ENCODE measurements around the gene FBXO27.
"Not testable (repeated sequence)": the region's sequence is repeated elsewhere in the genome, so short reads cannot be mapped to it uniquely, and the experiment has no call there.

The FBXO27 gene

DNA sequence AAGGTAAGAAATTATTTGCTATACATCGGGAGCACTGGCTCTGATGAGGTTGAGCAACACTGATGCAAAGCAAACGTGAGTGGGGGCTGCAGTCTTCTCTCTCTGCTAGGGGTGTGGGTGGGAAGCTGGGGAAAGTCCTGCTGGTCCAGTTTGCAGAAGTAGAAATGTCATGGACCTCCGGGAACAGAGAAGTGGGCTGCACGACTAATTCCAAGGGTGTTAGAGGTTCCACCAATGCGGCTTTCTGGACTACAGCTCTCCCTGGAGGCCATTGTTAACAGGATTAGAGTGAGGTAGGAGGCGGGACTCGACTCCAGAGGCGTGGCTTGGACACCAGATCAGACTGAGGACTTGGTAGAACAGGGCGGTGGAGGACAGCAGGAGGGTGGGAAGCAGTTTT lies 5.7 kb upstream of the FBXO27 start:
- DNase-seq: no peak

DNA sequence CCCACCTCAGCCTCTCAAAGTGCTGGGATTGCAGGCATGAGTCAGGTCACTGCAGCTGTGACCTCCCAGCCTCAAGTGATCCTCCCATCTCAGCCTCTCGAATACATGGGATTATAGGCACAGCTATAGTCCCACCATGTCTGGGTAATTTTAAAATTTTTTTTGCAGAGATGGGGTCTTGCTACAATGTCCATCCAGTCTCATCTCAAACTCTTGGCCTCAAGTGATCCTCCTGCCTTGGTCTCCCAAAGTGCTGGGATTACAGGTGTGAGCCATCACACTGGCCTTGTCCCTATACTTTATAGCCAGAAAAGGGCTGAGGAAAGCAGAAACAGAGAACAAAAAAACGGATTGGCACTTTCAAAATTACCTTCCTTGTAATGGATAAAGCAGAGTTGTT lies 4.8 kb upstream of the FBXO27 start:
- no peak for DNase-seq

DNA sequence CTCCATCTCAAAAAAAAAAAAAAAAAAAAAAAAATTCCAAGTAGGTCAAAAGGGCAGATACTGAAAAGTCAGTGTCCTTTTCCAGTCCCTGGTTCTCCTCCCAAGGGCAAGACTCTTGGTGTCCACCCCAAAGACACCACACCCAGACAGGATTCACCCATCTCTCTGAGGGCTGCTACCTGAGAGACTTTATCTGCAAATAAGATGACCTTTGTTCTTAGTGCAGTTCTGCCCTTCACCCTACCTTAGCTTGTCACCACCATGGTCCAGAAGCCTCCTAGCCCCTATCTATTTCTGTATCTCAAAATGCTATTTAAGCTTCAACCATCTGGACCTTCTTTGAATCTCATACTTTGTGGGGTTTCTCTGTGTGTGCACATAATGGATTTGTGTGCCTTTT lies 4.2 kb upstream of the FBXO27 start:
- no peak for DNase-seq

DNA sequence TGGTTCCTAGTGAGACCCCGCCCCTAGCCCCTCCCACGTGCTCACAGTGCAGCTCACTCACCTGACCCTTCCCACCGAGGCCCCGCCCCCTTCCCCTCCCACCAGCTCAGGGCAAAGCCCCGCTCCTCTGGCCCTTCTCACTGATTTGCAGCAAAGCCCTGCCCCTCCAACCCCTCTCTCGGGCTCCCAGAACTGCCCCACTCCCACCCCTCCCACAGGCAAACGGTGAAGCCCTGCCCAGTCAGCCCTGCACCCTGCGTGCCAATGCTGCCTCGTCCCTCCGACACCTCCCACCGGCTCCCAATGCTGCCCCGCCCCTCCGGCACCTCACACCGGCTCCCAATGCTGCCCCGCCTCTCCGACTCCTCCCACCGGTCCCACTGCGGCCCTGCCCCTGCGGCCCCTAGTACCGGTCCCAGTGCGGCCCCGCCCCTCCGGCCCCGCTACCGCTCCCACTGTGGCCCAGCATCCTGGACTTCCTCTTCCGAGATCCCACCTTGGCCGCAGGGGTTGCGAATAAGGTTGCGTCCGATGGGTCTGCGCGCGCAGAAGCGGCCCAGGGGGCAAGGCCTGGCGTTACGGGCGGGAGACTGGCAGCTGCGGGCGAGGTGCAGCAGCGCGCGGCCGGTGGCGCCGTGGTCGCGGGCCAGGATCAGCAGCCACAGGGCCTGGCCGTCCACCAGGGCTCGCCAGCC lies 834 bp downstream of the FBXO27 start:
- peak; percentile 79 to 83 for DNase-seq

DNA sequence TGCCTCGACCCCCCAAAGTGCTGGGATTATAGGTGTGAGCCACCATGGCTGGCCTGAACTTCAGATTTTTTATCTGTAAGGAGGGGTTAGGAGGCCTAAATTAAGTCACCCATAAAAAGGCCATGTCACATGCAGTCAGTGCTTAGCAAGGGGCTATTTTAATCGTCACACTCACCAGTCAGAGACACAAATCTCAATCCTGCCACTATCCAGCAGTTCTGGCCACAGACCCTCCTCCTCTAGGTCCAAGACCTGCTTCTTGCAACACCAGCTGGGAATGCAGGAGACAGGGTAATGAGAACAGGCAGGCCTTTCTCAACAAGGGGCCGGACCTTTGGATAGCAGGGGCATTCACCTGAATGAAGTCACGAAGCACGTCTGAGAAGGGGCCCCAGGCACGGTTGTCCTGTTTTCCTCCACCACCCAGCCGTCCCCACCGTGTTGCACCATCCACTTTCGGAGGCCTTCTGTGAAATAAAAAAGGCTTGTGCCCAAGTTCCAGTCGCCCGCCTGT lies 1.4 kb downstream of the FBXO27 start:
- no peak for DNase-seq

DNA sequence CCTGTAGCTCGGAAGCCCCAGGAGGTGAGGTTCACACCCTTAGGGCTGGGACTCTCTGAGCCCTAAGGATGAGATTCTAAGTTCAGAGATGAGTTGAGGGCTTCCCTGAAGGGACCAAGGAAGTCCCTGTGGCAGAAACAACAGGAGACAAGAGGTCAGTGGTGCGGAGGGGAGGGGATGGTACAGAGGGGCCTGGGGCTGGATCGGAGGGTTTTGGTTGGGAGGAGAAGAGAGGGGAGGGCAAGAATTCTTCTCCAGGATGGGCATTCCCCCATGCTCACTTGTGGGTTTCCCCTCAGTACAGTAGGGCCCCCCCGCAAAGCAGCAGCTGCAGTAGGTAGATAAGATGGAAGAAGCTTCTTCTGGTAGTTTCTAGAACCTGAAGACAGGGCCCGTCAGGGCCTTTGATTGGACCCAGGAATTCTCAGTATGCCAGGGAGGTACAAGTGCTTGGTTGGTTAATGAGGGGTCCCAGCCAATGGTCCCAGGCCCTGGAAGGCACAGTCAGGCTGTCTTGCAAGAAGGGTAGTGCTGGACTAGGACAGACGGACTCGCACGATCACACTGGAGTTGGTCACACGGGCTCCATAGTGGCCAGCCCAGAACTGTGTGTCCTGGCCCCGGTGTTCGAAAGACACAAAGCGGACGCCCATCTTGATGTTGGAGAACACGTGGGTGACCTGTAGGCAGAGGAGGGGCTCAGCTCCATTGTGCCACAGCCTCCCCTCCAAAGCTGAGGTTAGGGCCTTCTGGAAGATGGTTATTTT lies 7.3 kb downstream of the FBXO27 start:
- DNase-seq: no peak

DNA sequence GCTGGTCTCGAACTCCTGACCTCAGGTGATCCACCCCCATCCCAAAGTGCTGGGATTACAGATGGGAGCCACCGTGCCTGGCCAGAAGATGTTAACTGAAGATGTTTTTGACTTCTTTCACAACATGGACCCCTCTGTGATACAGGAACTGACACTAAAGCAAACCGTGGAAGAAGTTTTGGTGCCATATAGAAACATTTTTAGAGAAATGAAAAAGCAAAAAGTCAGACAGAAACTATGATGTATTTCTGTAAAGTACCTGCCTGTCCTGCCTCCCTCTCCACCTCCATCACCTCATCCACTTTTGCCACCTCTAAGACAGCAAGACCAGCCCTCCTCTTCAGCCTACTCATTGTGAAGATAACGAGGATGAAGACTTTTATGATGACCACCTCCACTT lies 11.3 kb downstream of the FBXO27 start:
- DNase-seq: no peak

DNA sequence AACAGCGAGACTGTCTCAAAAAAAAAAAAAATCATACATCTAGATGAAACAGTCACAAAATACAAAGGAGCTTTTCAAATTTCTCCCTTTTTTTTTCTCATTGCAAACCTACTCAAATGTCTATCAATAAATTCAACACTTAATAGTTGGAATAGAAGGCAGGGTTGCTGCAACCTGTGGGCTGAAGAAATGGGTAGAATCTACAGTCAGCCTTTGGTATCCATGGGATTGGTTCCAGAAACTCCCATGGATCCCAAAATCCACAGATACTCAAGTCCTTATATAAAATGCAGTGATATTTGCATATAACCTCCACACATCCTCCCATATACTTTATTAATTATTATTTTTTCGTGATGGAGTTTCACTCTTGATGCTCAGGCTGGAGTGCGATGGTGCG lies 14.7 kb downstream of the FBXO27 start:
- DNase-seq: no peak

DNA sequence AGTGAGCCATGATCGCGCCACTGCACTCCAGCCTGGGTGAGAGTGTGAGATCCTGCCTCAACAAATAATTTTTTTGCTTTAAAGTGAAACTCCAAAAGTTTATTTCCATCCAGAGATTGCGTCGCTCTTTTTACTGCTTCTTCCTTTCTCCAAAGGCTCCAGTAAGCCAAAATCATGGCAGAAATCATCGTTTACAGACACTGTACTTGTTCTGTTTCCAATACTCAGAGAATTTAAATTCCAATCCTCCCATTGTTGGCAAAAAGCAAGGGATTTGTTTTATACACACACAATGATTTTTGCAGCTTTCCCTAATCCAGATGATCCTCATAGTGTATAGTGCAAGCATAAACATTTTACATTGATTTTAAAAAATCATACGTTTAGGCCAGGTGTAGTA lies 15.3 kb downstream of the FBXO27 start:
- no peak for DNase-seq

DNA sequence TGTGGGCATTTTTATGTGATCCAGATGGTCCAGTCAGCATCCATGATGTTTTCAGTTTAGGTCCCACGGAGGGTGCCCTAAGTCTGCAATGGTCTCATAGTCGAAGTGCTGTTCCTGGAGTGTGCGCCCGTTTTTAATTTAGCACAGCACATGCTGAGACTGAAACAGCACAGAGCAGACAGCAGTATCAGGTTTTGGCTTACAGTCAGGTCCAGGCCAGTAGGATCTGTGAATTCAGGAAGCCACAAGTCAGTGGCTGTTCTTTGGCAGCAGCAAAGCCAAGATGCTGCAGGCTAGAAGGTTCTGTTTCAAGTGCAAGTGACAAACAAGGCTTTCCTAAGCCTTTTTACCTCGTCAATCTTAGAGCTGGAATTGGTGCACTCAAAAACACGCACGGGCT lies 18.3 kb downstream of the FBXO27 start:
- no peak for DNase-seq

DNA sequence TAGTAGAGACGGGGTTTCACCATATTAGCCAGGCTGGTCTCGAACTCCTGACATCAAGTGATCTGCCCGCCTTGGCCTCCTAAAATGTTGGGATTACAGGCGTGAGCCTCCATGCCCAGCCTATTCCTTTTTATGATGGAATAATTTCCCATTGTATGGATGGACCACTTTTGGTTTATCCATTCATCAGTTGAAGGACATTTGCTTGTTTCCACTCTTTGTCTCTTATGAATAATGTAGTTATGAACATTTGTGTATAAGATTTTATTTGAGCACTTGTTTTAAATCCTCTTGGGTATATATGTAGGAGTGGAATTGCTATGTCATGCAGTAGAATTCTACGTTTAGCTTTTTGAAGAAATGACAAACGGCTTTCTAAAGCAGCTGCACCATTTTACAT lies 23.3 kb downstream of the FBXO27 start:
- no peak for DNase-seq

DNA sequence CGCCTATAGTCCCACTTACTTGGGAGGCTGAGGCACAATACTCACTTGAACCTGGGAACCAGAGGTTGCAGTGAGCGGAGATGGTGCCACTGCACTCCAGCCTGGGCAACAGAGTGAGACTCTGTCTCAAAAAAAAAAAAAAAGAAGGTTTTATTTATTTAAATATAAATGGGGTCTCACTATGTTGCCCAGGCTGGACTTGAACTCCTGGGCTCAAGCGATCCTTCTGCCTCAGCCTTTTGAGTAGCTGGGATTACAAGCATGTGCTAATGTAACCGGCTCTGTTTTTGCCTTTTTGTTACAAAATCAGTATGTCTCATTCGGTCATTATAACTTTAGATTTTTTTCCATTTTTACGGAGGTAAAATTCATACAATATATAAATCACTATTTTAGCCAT lies 24.2 kb downstream of the FBXO27 start:
- no peak for DNase-seq

DNA sequence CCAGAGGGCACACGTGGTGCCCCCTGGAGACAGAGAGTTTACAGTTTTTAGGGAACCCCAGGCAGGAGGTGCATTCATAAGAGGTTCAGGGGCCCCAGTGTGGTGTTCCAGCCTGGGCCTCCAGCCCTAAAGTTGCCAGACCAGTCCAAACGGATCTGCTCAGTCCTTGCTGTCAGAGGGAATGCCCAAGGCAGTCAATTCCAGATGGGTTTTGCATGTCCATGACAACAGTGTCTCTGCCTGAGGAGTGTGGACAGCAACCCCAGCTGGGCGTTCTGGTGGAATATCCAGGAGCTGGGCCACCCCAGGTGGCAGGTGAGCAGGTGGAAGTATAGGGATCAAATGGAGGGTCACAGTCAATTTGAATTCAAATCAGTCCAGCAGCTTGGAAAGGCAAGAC lies 25.3 kb downstream of the FBXO27 start:
- DNase-seq: no peak

DNA sequence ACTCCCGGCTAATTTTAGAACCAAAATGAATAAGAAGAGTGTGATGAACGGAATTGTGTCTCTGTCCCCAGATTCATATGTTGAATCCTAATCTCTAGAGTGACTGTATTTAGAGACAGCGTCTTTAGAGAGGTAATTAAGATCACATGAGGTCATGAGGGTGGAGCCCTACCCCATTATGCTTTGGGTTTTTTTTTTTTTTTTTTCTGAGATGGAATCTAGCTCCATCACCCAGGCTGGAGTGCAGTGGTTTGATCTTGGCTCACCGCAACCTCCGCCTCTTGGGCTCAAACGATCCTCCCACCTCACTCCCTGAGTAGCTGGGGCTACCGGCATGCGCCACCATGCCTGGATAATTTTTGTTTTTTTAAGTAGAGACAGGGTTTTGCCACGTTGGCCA lies 27.9 kb downstream of the FBXO27 start:
- no peak for DNase-seq

DNA sequence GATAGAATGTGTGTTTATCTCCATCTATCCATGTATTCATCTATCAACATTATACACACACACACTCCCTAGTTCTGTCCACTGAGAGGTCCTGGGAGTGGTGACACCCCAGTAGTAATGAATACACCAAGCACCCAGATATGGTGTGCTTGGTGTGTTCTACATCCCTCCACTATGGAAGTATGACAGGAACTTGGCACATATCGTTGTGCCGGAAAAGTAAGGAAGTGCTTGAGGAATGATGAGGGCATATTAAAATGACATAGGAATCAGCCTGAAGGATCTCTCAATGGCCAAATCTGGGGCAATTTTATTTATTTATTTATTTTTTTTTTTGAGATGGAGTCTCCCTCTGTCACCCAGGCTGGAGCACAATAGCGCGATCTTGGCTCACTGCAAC lies 28.6 kb downstream of the FBXO27 start:
- no peak for DNase-seq

DNA sequence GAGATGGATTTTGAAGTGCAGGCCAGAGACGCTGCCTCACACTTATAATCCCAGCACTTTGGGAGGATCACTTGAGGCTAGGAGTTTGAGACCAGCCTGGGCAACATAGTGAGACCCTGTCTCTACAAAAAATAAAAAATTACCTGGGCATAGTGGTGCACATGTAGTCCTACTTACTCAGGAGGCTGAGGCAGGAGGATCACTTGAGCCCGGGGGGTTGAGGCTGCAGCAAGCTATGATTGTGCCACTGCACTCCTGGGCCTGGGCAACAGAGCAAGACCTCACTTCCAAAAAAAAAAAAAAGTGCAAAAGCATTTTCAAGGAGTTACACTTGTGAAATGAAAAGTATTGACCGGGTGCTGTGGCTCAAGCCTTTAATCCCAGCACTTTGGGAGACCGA lies 29.2 kb downstream of the FBXO27 start:
- DNase-seq: no peak

DNA sequence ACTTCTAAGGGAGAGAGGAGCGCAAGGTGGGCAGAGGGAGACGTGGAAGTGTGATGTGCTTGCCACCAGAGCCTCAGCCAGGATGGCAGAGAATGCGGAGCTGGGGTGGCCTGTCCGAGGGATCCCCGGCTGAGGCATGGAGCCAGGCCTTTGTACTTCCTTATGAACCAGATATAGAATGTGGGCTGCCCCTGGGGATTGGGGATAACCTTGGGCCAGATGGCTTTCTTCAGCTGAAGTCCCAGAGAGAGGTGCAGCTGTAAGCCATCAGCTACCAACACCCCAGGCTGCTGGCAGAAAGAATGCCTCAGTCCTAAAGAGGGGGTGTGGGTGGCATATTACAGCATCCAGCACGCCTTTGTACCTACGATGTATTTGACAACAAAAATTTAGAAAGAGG lies 31.3 kb downstream of the FBXO27 start:
- DNase-seq: no peak

DNA sequence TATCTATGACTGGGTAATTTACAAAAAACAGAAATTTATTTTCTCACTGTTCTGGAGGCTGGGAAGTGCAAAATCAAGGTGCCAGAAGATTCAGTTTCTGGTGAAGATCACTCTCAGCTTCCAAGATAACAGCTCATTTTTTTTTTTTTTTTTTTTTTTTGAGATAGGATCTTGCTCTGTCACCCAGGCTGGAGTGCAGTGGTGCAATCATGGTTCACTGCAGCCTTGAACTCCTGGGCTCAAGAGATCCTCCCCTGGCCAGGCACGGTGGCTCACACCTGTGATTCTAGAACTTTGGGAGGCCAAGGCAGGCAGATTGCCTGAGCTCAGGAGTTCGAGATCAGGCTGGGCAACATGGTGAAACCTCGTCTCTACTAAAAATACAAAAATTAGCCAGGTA lies 34.8 kb downstream of the FBXO27 start:
- DNase-seq: not testable (repeated sequence)

DNA sequence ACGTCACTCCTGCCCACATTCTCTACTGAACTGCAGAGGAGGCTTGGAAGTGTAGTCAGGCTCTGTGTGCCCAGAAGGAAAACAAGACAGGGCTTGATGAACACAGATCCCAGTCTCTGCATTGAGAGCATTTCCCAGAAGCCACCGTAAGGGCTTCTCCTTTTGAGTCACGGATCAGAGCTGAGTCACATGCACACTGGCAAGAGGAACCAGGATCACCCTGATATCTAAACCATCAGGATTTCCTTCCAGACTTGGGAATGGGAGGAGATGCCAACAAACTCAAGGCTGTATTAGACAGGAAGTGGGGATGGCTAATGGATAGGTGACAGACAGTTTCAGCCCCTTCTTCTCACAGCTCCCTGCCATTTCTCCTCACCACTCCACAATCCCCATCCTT lies 39.1 kb downstream of the FBXO27 start:
- DNase-seq: no peak

DNA sequence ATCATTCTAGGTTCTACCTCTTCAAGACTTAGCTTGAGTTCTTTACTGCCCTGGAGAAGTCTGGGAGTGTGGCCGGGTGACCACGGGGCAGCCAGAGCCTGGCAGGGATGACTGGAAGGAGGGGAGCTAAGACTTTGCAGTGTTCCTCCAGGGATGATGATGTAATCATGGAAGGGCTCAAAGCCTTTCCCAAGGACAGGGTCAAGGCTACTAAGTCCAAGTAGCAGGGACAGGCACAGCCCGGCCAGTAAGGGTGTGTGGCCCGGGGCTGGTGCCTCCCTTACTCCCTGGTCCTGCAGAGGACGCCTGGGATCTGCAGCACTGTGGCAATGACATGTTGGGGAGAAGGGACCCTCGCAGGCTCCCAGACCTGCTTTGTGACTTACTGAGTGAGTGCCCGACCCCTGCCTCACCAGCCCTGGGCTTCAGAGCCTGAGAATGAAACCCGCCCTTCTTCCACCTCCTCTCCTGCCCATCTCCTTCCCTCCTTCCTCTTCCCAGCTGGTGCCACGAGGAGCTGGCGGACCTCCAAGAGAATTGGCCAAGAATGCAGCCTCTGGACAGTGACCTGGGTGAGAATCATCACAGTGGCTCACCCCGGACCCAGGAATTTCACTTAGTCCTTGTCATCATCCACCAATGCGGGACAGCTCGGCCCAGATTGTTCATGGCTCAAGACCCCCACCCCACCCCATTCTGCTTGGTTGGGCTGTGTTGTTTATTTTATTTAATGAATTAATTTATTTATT lies 41.2 kb downstream of the FBXO27 start:
- DNase-seq: no peak

DNA sequence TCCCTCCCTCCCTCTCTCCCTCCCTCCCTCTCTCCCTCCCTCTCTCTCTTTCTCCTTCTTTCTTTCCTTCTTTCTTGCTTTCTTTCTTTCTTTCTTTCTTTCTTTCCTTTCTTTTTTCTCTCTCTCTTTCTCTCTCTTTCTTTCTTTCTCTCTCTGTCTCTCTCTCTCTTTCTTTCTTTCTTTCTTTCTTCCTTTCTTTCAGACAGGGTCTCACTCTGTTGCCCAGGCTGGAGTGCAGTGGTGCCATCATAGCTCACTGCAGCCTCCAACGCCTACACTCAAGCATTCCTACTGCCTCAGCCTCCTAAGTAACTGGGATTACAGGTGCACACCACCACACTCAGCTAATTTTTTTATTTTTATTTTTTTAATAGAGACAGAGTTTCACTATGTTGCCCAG lies 42.7 kb downstream of the FBXO27 start:
- DNase-seq: not testable (repeated sequence)

DNA sequence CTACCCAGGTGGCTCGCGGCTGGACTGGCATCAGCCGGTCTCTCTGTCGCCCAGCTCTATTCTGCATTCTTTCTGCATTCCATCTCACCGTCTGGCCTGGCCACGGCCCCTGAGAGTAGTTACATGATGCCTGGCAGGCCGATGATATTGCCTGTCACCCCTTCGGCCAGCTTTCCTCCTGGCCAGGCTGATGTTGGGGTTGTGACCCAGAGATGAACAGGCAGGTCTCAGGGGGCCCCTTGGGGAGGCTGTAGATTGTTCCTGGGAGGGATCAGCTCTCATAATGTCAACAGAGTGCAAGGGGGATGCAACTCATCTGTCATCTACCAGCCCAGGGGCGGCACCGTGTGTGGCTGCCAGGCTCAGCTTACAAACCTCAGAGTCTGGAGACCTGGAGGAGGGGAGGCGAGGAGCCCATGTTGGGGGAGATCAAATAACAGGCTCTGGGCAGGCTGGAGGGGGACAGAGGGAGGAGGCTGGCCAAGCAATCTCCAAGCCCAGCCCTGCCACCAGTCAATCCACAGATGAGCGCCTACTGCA lies 43.2 kb downstream of the FBXO27 start:
- DNase-seq: no peak

DNA sequence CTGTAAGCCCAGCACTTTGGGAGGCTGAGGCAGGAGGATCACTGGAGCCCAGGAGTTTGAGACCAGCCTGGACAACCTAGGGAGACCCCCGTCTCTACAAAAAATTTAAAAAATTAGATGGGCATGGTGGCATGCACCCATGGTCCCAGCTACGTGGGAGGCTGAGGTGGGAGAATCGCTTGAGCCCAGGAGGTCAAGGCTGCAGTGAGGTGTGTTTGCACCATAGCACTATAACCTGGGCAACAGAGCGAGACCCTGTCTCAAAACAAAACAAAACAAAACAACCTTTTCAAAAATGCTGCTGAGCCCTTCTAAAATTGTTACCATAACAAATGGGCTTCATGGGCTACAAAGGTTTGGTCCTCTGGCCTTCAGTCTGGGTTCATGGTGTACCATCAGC lies 43.7 kb downstream of the FBXO27 start:
- DNase-seq: not testable (repeated sequence)

DNA sequence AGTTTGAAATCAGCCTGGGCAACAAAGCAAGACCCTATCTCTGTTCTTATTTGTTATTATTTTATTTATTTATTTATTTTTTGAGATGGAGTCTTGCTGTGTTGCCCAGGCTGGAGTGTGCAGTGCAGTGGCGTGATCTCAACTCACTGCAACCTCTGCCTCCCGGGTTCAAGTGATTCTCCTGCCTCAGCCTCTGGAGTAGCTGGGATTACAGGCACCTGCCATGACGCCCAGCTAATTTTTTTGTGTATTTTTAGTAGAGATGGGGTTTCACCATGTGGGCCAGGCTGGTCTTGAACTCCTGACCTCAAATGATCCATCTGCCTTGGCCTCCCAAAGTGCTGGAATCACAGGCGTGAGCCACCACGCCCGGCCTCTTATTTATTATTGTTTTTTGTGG lies 44.6 kb downstream of the FBXO27 start:
- DNase-seq: not testable (repeated sequence)

Data from CD4-positive, alpha-beta T cell treated with Interleukin-4 for 1 hour (primary cell).